Transverse colon (tissue), 4 donors: ENCODE data around the gene GNG7. TPM values are rescaled to one million over a fixed set of nuclear protein-coding genes. Genes with fewer than 3 reads are reported as not detected.

Source experiments
- DNase-seq: peaks from one replicate; pipeline ENCODE4 v3.0.0-alpha.2; 2019
- H3K27ac ChIP-seq, 4 donors: fragments of 200-600 bp; sonication (generic); 2 replicates each; pipeline ENCODE4 v1.5.1; 2016 to 2018; ENCODE audit warnings: inconsistent platforms in 4 of 4
- H3K27me3 ChIP-seq: fragments of 200-600 bp; sonication (generic); 2 replicates; pipeline ENCODE4 v1.5.1; 2017; ENCODE audit warnings: inconsistent platforms
- H3K36me3 ChIP-seq, 4 donors: fragments of 200-600 bp; sonication (generic); 2 replicates each; pipeline ENCODE4 v1.5.1; 2017 to 2019; ENCODE audit warnings: inconsistent platforms in 4 of 4
- H3K4me1 ChIP-seq, 4 donors: fragments of 200-600 bp; sonication (generic); 2 replicates each; pipeline ENCODE4 v1.5.1; 2017 to 2020; ENCODE audit warnings: inconsistent platforms in 4 of 4
- H3K4me3 ChIP-seq, 4 donors: fragments of 200-600 bp; sonication (generic); 1 replicate in 1 of 4; 2 replicates in 3 of 4; pipeline versions ENCODE4 v1.5.1 to v1.6.1; 2017 to 2019; ENCODE audit warnings: inconsistent platforms in 4 of 4
- H3K9me3 ChIP-seq, 2 donors: fragments of 200-600 bp; sonication (generic); 2 replicates each; pipeline ENCODE4 v1.5.1; 2017 to 2019; ENCODE audit warnings: inconsistent platforms in 2 of 2
- EP300 ChIP-seq: sonication (generic); formaldehyde crosslinking; IDR thresholded peaks from one replicate; pipeline ENCODE4 v1.6.1; 2017; ENCODE audit warnings: antibody characterized with exemption, low read depth
- POLR2A ChIP-seq: fragments of 450-650 bp; IDR thresholded peaks from one replicate; pipeline ENCODE4 v1.6.1; 2016; ENCODE audit warnings: antibody characterized with exemption, mild to moderate bottlenecking, moderate library complexity
- POLR2AphosphoS5 ChIP-seq, 3 donors: sonication (generic); formaldehyde crosslinking; IDR thresholded peaks; one replicate each; pipeline ENCODE4 v1.6.1; 2016; ENCODE audit warnings: antibody characterized with exemption in 3 of 3
- whole genome bisulfite sequencing, 2 donors: methylation state at CpG; one replicate each; pipeline ENCODE4 v1.1.5; 2018; ENCODE audit warnings: low coverage in 1 of 2; 5-methylcytosine and 5-hydroxymethylcytosine counted together
- in situ Hi-C, 4 donors: fragments of 200-750 bp; cut with MboI; loops; one replicate each; pipeline versions ENCODE4 v1.15.0 to v1.15.1; 2017; ENCODE audit warnings: low sequenced_read_pairs in 3 of 4, low pct_ligation_motif_present in 1 of 4, low pct_unique_long_range_greater_than_20kb in 1 of 4
- intact Hi-C: fragments of 100-400 bp; cut with DNase I; formaldehyde crosslinking; loops from one replicate; pipeline ENCODE4 v1.15.1; 2023; ENCODE audit warnings: low total_unique reads
- total RNA-seq, 4 donors: library from RNA; depleted of rRNA; stranded (reverse); fragments of >200 nt; gene quantifications; one replicate each; pipeline ENCODE4 v1.1.0, GENCODE V29; 2016
- TF ChIP-seq, protein P1 (sequence below), 5 experiments: fragments of 200-600 bp in 3 of 5; fragments of 450-650 bp in 2 of 5; sonication (generic) in 3 of 5; IDR thresholded peaks; 1 replicate in 2 of 5; 2 replicates in 3 of 5; pipeline ENCODE4 v1.5.1; 2016 to 2017; ENCODE audit warnings: antibody characterized with exemption in 5 of 5, inconsistent platforms in 3 of 5, mild to moderate bottlenecking in 2 of 5, moderate library complexity in 1 of 5

The GNG7 gene
- total RNA-seq, 4 donors from 2014 or later, result 1.6 to 13.1 (median 4.0) TPM

DNA sequence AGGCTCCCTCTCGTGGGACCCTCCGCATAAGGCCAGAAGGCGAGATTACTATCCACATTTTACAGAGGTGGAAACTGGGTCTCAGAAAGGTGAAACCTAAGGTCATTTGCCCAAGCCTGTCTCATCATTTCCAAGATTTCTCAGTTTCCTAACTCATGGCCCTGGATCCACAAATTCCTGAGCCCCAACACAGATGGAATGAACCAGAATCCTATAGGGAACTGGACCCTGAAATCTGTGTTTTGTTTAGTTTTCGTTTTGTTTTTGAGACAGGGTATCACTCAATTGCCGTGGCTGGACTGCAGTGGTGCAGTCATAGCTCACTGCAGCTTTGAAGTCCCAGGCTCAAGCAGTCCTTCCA, 563 bp upstream of the GNG7 start:
- Histone ChIP-seq H3K27me3 (no peaks in the 10 kb centered on the region), H3K9me3 (no peaks in the 10 kb centered on the region), H3K27ac (no peak overlapping the region), H3K4me1 (peaks cover 0 to 7% (median 4%) of the 10 kb centered on the region in 4 donors), H3K4me3 (peak overlapping the region; percentile 1 to 70 (median 6)), H3K36me3 (no peaks in the 10 kb centered on the region)
- DNase-seq, result no peak
- in situ Hi-C loops, result no loop called here
- 76% methylated on average over 5 of the region's 5 CpGs; no CpG with 5 or more reads in 1 of the 2 donors for WGBS, 2 donors
- intact Hi-C loops, result no loop called here
- TF ChIP-seq POLR2AphosphoS5 (IDR thresholded peaks at IDR 0.05), result no peak
- TF ChIP-seq EP300, result no peak
- TF ChIP-seq, protein P1, sequence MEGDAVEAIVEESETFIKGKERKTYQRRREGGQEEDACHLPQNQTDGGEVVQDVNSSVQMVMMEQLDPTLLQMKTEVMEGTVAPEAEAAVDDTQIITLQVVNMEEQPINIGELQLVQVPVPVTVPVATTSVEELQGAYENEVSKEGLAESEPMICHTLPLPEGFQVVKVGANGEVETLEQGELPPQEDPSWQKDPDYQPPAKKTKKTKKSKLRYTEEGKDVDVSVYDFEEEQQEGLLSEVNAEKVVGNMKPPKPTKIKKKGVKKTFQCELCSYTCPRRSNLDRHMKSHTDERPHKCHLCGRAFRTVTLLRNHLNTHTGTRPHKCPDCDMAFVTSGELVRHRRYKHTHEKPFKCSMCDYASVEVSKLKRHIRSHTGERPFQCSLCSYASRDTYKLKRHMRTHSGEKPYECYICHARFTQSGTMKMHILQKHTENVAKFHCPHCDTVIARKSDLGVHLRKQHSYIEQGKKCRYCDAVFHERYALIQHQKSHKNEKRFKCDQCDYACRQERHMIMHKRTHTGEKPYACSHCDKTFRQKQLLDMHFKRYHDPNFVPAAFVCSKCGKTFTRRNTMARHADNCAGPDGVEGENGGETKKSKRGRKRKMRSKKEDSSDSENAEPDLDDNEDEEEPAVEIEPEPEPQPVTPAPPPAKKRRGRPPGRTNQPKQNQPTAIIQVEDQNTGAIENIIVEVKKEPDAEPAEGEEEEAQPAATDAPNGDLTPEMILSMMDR (IDR thresholded peaks at IDR 0.05), result no peak

DNA sequence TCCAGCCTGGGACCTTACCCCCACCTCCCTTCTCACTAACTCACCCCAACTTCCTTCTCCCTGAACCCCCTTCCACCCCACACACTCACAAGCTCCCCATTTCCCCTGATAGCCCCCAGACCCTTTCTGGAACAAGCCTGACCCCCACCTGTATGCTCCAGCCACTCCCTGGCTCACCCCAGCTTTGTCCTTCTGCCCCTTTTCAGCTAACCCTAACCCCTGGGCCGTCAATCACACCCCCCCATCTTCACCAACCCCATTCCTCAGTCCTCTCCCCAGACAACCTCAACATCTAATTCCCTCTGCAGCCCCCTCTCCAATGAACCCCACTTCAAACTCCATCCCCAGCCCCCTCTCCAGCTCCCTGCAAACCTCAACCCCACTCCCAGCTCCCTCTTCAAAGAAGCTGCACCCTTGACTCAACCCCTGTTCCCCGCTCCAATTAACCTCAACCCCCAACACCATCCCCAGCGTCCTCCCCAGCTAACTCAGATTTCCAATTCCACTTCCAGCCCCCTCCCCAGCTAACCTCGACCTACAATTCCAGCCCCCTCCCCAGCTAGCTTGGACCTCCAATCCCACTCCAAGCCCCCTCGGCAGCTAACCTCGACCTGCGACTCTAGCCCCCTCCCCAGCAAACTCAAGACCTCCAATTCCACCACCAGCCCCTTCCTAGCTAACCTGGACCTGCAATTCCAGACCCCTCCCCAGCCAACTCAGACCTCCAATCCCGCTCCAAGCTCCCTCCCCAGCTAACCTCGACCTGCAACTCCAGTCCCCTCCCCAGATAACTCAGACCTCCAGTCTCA, 929 bp downstream of the GNG7 start:
- no peak for DNase-seq
- no peak for TF ChIP-seq EP300
- TF ChIP-seq, protein P1 (IDR thresholded peaks at IDR 0.05), result no peak
- TF ChIP-seq POLR2AphosphoS5 (IDR thresholded peaks at IDR 0.05), result no peak
- TF ChIP-seq POLR2A, result no peak
- peak overlapping the region; percentile 45 to 78 (median 64) for H3K4me3 ChIP-seq
- WGBS, 2 donors, result 18% methylated on average over 7 to 9 of the region's 9 CpGs
- H3K27me3 ChIP-seq, result no peaks in the 10 kb centered on the region
- intact Hi-C loops, result no loop called here
- H3K9me3 ChIP-seq, result no peaks in the 10 kb centered on the region
- H3K36me3 ChIP-seq, result no peaks in the 10 kb centered on the region
- H3K4me1 ChIP-seq, result peaks cover 0 to 7% (median 4%) of the 10 kb centered on the region in 4 donors
- in situ Hi-C loops, result no loop called here
- peak overlapping the region; percentile 55 to 73 (median 67) for H3K27ac ChIP-seq

DNA sequence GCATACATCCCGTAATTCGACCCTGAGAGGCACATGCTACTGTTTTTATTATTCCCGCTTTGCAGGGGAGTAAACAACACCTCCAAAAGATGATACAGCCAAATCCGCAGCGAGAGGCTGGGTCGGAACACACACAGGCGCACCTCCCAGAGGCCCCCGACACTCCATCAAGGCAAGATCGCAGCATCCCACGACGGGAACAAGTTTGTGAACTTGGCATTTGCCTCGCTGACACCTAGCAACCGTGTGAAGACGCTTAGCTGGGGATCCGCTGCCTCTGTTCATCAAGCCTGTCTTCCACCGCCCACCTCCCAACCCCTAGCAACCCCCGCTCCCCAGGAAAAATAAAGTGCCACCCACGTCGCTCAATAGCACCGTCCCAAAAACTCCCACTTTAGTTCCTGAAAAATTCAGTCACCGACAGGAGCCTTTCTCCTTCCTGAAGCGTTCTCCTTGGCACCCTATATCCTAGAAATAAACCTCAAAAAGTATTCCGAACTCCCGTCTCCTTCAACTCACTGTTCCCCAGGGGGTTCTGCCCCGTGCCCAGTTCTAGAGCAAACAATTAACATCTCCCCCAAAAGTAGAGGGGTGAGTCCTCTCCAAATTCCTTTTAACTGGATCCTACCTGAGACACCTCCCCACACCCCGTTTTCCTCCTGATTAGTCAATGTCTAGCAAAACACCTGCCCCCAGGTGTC, 1.7 kb downstream of the GNG7 start:
- DNase-seq, result no peak
- Histone ChIP-seq H3K36me3 (no peaks in the 10 kb centered on the region), H3K27ac (peak overlapping the region in 2 of 4 donors; percentile 55 to 69), H3K4me3 (no peak overlapping the region), H3K27me3 (no peaks in the 10 kb centered on the region), H3K4me1 (peaks cover 0 to 7% (median 4%) of the 10 kb centered on the region in 4 donors), H3K9me3 (no peaks in the 10 kb centered on the region)
- intact Hi-C loops (no loop called here), in situ Hi-C loops (no loop called here)
- TF ChIP-seq EP300, result no peak
- no peak for TF ChIP-seq POLR2A
- TF ChIP-seq, protein P1 (IDR thresholded peaks at IDR 0.05), result no peak
- no peak for TF ChIP-seq POLR2AphosphoS5 (IDR thresholded peaks at IDR 0.05)
- 67 to 70% methylated on average over 15 to 26 of the region's 26 CpGs for WGBS, 2 donors

DNA sequence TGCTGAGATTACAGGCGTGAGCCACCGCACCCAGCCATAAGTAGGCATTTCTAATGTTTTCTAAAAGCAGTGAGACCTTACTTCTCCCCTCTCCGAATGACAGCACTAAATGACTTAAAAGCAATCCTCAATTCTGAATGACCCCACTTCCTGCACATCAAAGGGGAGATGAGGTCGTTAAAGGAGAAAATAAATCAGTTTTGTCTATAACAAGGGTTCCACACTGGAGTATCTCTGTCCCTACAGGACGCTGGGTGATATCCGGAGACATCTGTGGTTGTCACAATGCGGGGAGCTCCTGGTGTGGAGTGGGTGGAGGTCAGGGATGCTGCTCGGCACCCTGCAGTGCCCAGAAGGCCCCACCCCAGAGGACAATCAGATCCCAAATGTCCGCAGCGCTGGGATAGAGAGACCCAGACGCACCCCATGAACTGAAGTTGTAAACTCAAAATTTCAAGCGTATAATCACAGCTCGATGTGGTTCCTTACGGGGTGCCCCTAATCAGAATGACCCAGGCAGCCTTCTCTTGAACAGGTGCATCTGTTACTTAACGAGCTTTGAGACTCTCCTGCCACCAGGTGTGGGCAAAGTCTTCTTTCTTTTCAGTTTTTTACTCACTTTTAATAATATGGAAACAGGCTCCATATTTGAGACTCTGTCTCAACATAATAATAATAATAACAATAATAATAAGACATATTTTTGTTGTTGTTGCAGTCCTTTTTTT, 2.9 kb downstream of the GNG7 start:
- DNase-seq, result no peak
- Histone ChIP-seq H3K9me3 (no peaks in the 10 kb centered on the region), H3K4me1 (peaks cover 0 to 10% (median 5%) of the 10 kb centered on the region in 4 donors), H3K36me3 (no peaks in the 10 kb centered on the region), H3K27me3 (no peaks in the 10 kb centered on the region), H3K4me3 (no peak overlapping the region), H3K27ac (peak overlapping the region in 2 of 4 donors; percentile 52 to 69)
- TF ChIP-seq EP300 (no peak), POLR2A (no peak), POLR2AphosphoS5 (IDR thresholded peaks at IDR 0.05) (no peak)
- TF ChIP-seq, protein P1 (IDR thresholded peaks at IDR 0.05), result no peak
- in situ Hi-C loops, result no loop called here
- WGBS, 2 donors, result 57 to 77% methylated on average over 1 to 15 of the region's 15 CpGs
- intact Hi-C loops, result no loop called here
